ENCODE measurements around the gene IKZF3. TPM values are rescaled to one million over a fixed set of nuclear protein-coding genes. Genes with fewer than 3 reads are reported as not detected.

The IKZF3 gene
- polyA plus RNA-seq, 1 donor from 2014 or later: not detected

DNA sequence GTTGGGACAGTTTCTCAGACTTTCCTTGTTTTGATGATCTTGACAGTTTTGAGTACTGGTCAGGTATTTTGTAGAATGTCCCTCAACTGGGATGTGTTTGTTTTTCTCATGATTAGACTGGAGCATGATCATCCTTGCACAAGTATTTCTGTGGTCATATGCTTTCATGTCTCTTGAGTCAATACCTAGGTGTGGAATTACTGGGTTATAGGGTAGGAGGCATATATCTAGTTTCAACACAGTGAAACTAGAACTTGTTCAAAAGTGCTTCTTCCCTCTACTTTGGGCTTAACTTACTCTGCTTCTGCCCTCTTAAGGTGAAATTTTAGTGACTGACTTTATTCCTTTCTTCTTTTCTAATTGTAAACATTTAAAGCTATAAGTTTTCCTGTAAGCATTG lies 30.1 kb downstream of the IKZF3 start:
- no peaks in the 10 kb centered on the region for H4K20me1 ChIP-seq (ENCODE audit: insufficient read depth)
- H3K79me2 ChIP-seq (replicated peaks; ENCODE audit: insufficient read depth, low read length): no peaks in the 10 kb centered on the region
- H2AFZ ChIP-seq (ENCODE audit: low read depth, low read length): no peak overlapping the region
- no peak overlapping the region for H3K27ac ChIP-seq (ENCODE audit: low read length)
- H3K4me3 ChIP-seq (ENCODE audit: low read length): no peak overlapping the region
- H3K4me2 ChIP-seq (ENCODE audit: low read length): no peak overlapping the region
- no peak for TF ChIP-seq SMC3 (conservative IDR thresholded peaks at IDR 0.05; ENCODE audit: poor library complexity)
- TF ChIP-seq EP300 (conservative IDR thresholded peaks at IDR 0.05; ENCODE audit: poor library complexity, severe bottlenecking): no peak
- TF ChIP-seq MXI1 (conservative IDR thresholded peaks at IDR 0.05; ENCODE audit: poor library complexity, severe bottlenecking): no peak
- TF ChIP-seq, protein P1, sequence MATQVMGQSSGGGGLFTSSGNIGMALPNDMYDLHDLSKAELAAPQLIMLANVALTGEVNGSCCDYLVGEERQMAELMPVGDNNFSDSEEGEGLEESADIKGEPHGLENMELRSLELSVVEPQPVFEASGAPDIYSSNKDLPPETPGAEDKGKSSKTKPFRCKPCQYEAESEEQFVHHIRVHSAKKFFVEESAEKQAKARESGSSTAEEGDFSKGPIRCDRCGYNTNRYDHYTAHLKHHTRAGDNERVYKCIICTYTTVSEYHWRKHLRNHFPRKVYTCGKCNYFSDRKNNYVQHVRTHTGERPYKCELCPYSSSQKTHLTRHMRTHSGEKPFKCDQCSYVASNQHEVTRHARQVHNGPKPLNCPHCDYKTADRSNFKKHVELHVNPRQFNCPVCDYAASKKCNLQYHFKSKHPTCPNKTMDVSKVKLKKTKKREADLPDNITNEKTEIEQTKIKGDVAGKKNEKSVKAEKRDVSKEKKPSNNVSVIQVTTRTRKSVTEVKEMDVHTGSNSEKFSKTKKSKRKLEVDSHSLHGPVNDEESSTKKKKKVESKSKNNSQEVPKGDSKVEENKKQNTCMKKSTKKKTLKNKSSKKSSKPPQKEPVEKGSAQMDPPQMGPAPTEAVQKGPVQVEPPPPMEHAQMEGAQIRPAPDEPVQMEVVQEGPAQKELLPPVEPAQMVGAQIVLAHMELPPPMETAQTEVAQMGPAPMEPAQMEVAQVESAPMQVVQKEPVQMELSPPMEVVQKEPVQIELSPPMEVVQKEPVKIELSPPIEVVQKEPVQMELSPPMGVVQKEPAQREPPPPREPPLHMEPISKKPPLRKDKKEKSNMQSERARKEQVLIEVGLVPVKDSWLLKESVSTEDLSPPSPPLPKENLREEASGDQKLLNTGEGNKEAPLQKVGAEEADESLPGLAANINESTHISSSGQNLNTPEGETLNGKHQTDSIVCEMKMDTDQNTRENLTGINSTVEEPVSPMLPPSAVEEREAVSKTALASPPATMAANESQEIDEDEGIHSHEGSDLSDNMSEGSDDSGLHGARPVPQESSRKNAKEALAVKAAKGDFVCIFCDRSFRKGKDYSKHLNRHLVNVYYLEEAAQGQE (IDR thresholded peaks at IDR 0.05; ENCODE audit: borderline replicate concordance): no peak
- TF ChIP-seq, protein P2, sequence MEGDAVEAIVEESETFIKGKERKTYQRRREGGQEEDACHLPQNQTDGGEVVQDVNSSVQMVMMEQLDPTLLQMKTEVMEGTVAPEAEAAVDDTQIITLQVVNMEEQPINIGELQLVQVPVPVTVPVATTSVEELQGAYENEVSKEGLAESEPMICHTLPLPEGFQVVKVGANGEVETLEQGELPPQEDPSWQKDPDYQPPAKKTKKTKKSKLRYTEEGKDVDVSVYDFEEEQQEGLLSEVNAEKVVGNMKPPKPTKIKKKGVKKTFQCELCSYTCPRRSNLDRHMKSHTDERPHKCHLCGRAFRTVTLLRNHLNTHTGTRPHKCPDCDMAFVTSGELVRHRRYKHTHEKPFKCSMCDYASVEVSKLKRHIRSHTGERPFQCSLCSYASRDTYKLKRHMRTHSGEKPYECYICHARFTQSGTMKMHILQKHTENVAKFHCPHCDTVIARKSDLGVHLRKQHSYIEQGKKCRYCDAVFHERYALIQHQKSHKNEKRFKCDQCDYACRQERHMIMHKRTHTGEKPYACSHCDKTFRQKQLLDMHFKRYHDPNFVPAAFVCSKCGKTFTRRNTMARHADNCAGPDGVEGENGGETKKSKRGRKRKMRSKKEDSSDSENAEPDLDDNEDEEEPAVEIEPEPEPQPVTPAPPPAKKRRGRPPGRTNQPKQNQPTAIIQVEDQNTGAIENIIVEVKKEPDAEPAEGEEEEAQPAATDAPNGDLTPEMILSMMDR (IDR thresholded peaks at IDR 0.05; ENCODE audit: poor library complexity, severe bottlenecking): no peak
- TF ChIP-seq POLR2AphosphoS5 (IDR thresholded peaks at IDR 0.05): no peak
- no peak for TF ChIP-seq EZH2 (IDR thresholded peaks at IDR 0.05; ENCODE audit: borderline replicate concordance, insufficient read depth, low read length, poor library complexity, severe bottlenecking)
- no peak for TF ChIP-seq RAD21 (conservative IDR thresholded peaks at IDR 0.05)
- no peak for TF ChIP-seq TAF1 (IDR thresholded peaks at IDR 0.05; ENCODE audit: low read depth)
- no peaks in the 10 kb centered on the region for H3K9me3 ChIP-seq (ENCODE audit: low read length)
- no peaks in the 10 kb centered on the region for H3K27me3 ChIP-seq (ENCODE audit: insufficient read depth, low read depth, low read length)
- H3K36me3 ChIP-seq (ENCODE audit: insufficient read depth, low read length): no peaks in the 10 kb centered on the region
- no peak overlapping the region for H3K9ac ChIP-seq (ENCODE audit: low read length)
- H3F3A ChIP-seq (ENCODE audit: insufficient read depth, low read length, poor library complexity, severe bottlenecking): no peaks in the 10 kb centered on the region
- no peaks in the 10 kb centered on the region for H3K9me2 ChIP-seq (ENCODE audit: insufficient read depth, low read length)

DNA sequence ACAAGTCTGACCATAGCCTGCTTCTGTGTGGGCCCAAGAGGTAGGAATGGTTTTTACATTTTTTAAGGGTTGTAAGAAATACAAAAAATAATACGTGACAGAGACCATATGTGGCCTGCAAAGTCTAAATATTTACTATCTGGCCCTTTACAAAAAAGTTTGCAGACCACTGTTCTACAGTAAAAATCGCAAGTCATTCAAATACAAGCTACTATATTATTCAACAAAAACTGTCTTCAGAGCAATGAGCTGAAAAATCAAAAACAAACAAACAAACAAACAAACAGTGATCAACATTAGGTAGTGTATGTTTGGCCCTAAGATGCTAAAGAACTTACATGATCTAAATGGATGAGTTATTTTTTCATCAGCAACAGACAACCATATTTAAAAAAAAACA lies 32.5 kb downstream of the IKZF3 start:
- Histone ChIP-seq H2AFZ (ENCODE audit: low read depth, low read length) (no peak overlapping the region), H3F3A (ENCODE audit: insufficient read depth, low read length, poor library complexity, severe bottlenecking) (no peaks in the 10 kb centered on the region), H3K4me3 (ENCODE audit: low read length) (no peak overlapping the region), H3K9ac (ENCODE audit: low read length) (no peak overlapping the region), H3K36me3 (ENCODE audit: insufficient read depth, low read length) (no peaks in the 10 kb centered on the region), H3K27ac (ENCODE audit: low read length) (no peak overlapping the region), H3K9me2 (ENCODE audit: insufficient read depth, low read length) (no peaks in the 10 kb centered on the region), H3K4me2 (ENCODE audit: low read length) (no peak overlapping the region), H4K20me1 (ENCODE audit: insufficient read depth) (no peaks in the 10 kb centered on the region), H3K9me3 (ENCODE audit: low read length) (no peaks in the 10 kb centered on the region), H3K27me3 (ENCODE audit: insufficient read depth, low read depth, low read length) (no peaks in the 10 kb centered on the region), H3K79me2 (replicated peaks; ENCODE audit: insufficient read depth, low read length) (no peaks in the 10 kb centered on the region)
- TF ChIP-seq SMC3 (conservative IDR thresholded peaks at IDR 0.05; ENCODE audit: poor library complexity): no peak
- no peak for TF ChIP-seq RAD21 (conservative IDR thresholded peaks at IDR 0.05)
- TF ChIP-seq POLR2AphosphoS5 (IDR thresholded peaks at IDR 0.05): no peak
- no peak for TF ChIP-seq TAF1 (IDR thresholded peaks at IDR 0.05; ENCODE audit: low read depth)

DNA sequence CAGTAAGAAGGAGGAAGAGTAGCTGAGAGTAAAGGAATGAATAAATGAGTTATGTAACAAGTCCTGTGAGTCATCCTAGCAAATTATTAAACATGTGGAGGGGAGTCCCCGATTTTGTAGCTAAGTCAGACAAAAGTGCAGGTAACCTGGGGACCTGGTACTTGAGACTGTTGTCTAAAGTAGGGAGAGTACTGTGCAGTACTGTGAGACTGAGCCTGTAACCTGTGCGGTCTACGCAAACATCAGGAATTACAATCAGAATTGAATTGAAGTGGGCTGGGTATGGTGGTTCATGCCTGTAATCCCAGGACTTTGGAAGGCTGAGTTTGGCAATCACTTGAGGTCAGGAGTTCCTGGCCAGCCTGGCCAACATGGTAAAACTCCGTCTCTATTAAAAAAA lies 35.7 kb downstream of the IKZF3 start:
- Histone ChIP-seq H3K27ac (ENCODE audit: low read length) (no peak overlapping the region), H3K9me3 (ENCODE audit: low read length) (no peaks in the 10 kb centered on the region)
- TF ChIP-seq SMC3 (conservative IDR thresholded peaks at IDR 0.05; ENCODE audit: poor library complexity) (no peak), MXI1 (conservative IDR thresholded peaks at IDR 0.05; ENCODE audit: poor library complexity, severe bottlenecking) (no peak), RAD21 (conservative IDR thresholded peaks at IDR 0.05) (no peak), POLR2AphosphoS5 (IDR thresholded peaks at IDR 0.05) (no peak), TAF1 (IDR thresholded peaks at IDR 0.05; ENCODE audit: low read depth) (no peak), EZH2 (IDR thresholded peaks at IDR 0.05; ENCODE audit: borderline replicate concordance, insufficient read depth, low read length, poor library complexity, severe bottlenecking) (no peak), EP300 (conservative IDR thresholded peaks at IDR 0.05; ENCODE audit: poor library complexity, severe bottlenecking) (no peak)
- TF ChIP-seq, protein P2 (IDR thresholded peaks at IDR 0.05; ENCODE audit: poor library complexity, severe bottlenecking): no peak
- TF ChIP-seq, protein P1 (IDR thresholded peaks at IDR 0.05; ENCODE audit: borderline replicate concordance): no peak

More for the DNA sequence above, 35.7 kb downstream of the IKZF3 start:
- Histone ChIP-seq H3K79me2 (replicated peaks; ENCODE audit: insufficient read depth, low read length) (no peaks in the 10 kb centered on the region), H3K9me2 (ENCODE audit: insufficient read depth, low read length) (no peaks in the 10 kb centered on the region), H3K27me3 (ENCODE audit: insufficient read depth, low read depth, low read length) (no peaks in the 10 kb centered on the region), H3K4me2 (ENCODE audit: low read length) (no peak overlapping the region), H3K9ac (ENCODE audit: low read length) (no peak overlapping the region), H3K36me3 (ENCODE audit: insufficient read depth, low read length) (no peaks in the 10 kb centered on the region), H3K4me3 (ENCODE audit: low read length) (no peak overlapping the region), H4K20me1 (ENCODE audit: insufficient read depth) (no peaks in the 10 kb centered on the region), H2AFZ (ENCODE audit: low read depth, low read length) (no peak overlapping the region), H3F3A (ENCODE audit: insufficient read depth, low read length, poor library complexity, severe bottlenecking) (no peaks in the 10 kb centered on the region)

Data from neural cell (in vitro differentiated cells).